ENCODE results near the gene PPP1R14C.

- TF ChIP-seq REST (IDR thresholded peaks at IDR 0.05; ENCODE audit: low read depth) (no peak), MAX (IDR thresholded peaks at IDR 0.05) (no peak), CEBPB (IDR thresholded peaks at IDR 0.05) (no peak), RAD21 (IDR thresholded peaks at IDR 0.05; ENCODE audit: low read depth) (no peak), CREB1 (IDR thresholded peaks at IDR 0.05; ENCODE audit: low read depth) (no peak), EP300 (IDR thresholded peaks at IDR 0.05; ENCODE audit: borderline replicate concordance) (no peak), FOXM1 (IDR thresholded peaks at IDR 0.05; ENCODE audit: borderline replicate concordance, low read depth) (no peak)
Observed at GRCh38 chr6:150196942-150197745, 54.3 kb downstream of the PPP1R14C start.

Data from Ishikawa (cell line).